Stimulated activated naive B cell treated with anti-CD40 and anti-IgM and Interleukin-4, amounts not matched to agents 10 μg/mL and 1 μg/mL and 100 μg/mL, for 72 hours (primary cell): ENCODE measurements around the gene RXRG.
A peak's percentile ranks its signal among the peaks of the same experiment; 100 is the strongest.

ENCODE experiments used
- ATAC-seq, 2 donors: fragments of 150-1000 bp; cut with Tn5 transposase; replicated peaks; 2 replicates each; pipeline ENCODE4 v1.10.0; 2021; ENCODE audit warnings: moderate library complexity in 1 of 2
- DNase-seq: peaks from one replicate; pipeline ENCODE4 v3.0.0; 2021
- H3K27ac Mint-ChIP-seq: one replicate; pipeline ENCODE4 v1.8.0; 2022; ENCODE audit warnings: mild to moderate bottlenecking, mixed read lengths
- H3K27me3 Mint-ChIP-seq, 2 donors: one replicate each; pipeline ENCODE4 v1.8.0; 2022; ENCODE audit warnings: mixed read lengths in 2 of 2
- H3K36me3 Mint-ChIP-seq, 2 donors: one replicate each; pipeline ENCODE4 v1.8.0; 2022; ENCODE audit warnings: mixed read lengths in 2 of 2, mild to moderate bottlenecking in 1 of 2
- H3K4me1 Mint-ChIP-seq, 2 donors: one replicate each; pipeline ENCODE4 v1.8.0; 2022; ENCODE audit warnings: mixed read lengths in 2 of 2, mild to moderate bottlenecking in 1 of 2
- H3K4me3 Mint-ChIP-seq, 2 donors: one replicate each; pipeline ENCODE4 v1.8.0; 2022; ENCODE audit warnings: mild to moderate bottlenecking in 2 of 2, mixed read lengths in 2 of 2, moderate library complexity in 1 of 2
- H3K9me3 Mint-ChIP-seq, 2 donors: one replicate each; pipeline ENCODE4 v1.8.0; 2022; ENCODE audit warnings: mixed read lengths in 2 of 2, mild to moderate bottlenecking in 1 of 2

RXRG gene

GRCh38 chr1:165411396-165411795, 33.5 kb downstream of the RXRG start:
- Mint-ChIP-seq H3K4me1 (no peaks in the 10 kb centered on the region), H3K36me3 (no peaks in the 10 kb centered on the region), H3K27ac (no peak overlapping the region), H3K4me3 (no peak overlapping the region), H3K27me3 (peaks cover 51 to 56% of the 10 kb centered on the region in 2 donors), H3K9me3 (peaks cover 0 to 5% of the 10 kb centered on the region in 2 donors)
- ATAC-seq, result no peak
- no peak for DNase-seq

GRCh38 chr1:165409657-165410358, 35.1 kb downstream of the RXRG start:
- H3K27me3 Mint-ChIP-seq, result peaks cover 41% of the 10 kb centered on the region in 2 donors
- no peak for ATAC-seq
- H3K4me1 Mint-ChIP-seq, result no peaks in the 10 kb centered on the region
- H3K36me3 Mint-ChIP-seq, result no peaks in the 10 kb centered on the region
- H3K27ac Mint-ChIP-seq, result no peak overlapping the region
- no peak overlapping the region for H3K4me3 Mint-ChIP-seq
- DNase-seq, result no peak
- no peaks in the 10 kb centered on the region for H3K9me3 Mint-ChIP-seq

GRCh38 chr1:165408518-165408917, 36.4 kb downstream of the RXRG start:
- Mint-ChIP-seq H3K9me3 (no peaks in the 10 kb centered on the region), H3K27ac (no peak overlapping the region), H3K27me3 (peaks cover 38 to 40% of the 10 kb centered on the region in 2 donors), H3K4me3 (no peak overlapping the region), H3K4me1 (peaks cover 0 to 5% of the 10 kb centered on the region in 2 donors), H3K36me3 (no peaks in the 10 kb centered on the region)
- ATAC-seq (peak; percentile 46 to 50), DNase-seq (no peak)

- Mint-ChIP-seq H3K9me3 (no peaks in the 10 kb centered on the region), H3K4me1 (peaks cover 0 to 5% of the 10 kb centered on the region in 2 donors), H3K36me3 (no peaks in the 10 kb centered on the region), H3K27ac (no peak overlapping the region), H3K27me3 (peaks cover 38 to 40% of the 10 kb centered on the region in 2 donors), H3K4me3 (no peak overlapping the region)
- ATAC-seq (no peak), DNase-seq (no peak)
These were observed 37.5 kb downstream of the RXRG start for GRCh38 chr1:165407398-165407797.

GRCh38 chr1:165403835-165404482, 41.0 kb downstream of the RXRG start:
- Mint-ChIP-seq H3K36me3 (no peaks in the 10 kb centered on the region), H3K9me3 (no peaks in the 10 kb centered on the region), H3K4me1 (peaks cover 0 to 5% of the 10 kb centered on the region in 2 donors), H3K27ac (no peak overlapping the region), H3K4me3 (no peak overlapping the region), H3K27me3 (peaks cover 42 to 48% of the 10 kb centered on the region in 2 donors)
- ATAC-seq (peak; percentile 74 to 79), DNase-seq (peak; percentile 11)

GRCh38 chr1:165402517-165403111, 42.3 kb downstream of the RXRG start:
- Mint-ChIP-seq H3K4me1 (peaks cover 0 to 5% of the 10 kb centered on the region in 2 donors), H3K9me3 (no peaks in the 10 kb centered on the region), H3K27ac (no peak overlapping the region), H3K36me3 (no peaks in the 10 kb centered on the region), H3K27me3 (peaks cover 35 to 43% of the 10 kb centered on the region in 2 donors), H3K4me3 (no peak overlapping the region)
- ATAC-seq, result no peak
- DNase-seq, result no peak

- ATAC-seq, result no peak
- Mint-ChIP-seq H3K4me1 (peaks cover 8 to 11% of the 10 kb centered on the region in 2 donors), H3K4me3 (no peak overlapping the region), H3K9me3 (no peaks in the 10 kb centered on the region), H3K27me3 (peaks cover 50 to 65% of the 10 kb centered on the region in 2 donors), H3K36me3 (no peaks in the 10 kb centered on the region), H3K27ac (no peak overlapping the region)
- no peak for DNase-seq
These were observed 47.0 kb downstream of the RXRG start for GRCh38 chr1:165397944-165398343.

GRCh38 chr1:165395901-165396300, 49.0 kb downstream of the RXRG start:
- Mint-ChIP-seq H3K27me3 (peaks cover 66 to 77% of the 10 kb centered on the region in 2 donors), H3K27ac (no peak overlapping the region), H3K4me3 (no peak overlapping the region), H3K36me3 (no peaks in the 10 kb centered on the region), H3K9me3 (no peaks in the 10 kb centered on the region), H3K4me1 (peaks cover 14 to 16% of the 10 kb centered on the region in 2 donors)
- ATAC-seq (no peak), DNase-seq (no peak)

GRCh38 chr1:165395478-165395877, 49.4 kb downstream of the RXRG start:
- DNase-seq, result no peak
- H3K27ac Mint-ChIP-seq, result no peak overlapping the region
- peaks cover 14 to 16% of the 10 kb centered on the region in 2 donors for H3K4me1 Mint-ChIP-seq
- peak; percentile 28 to 36 for ATAC-seq
- H3K9me3 Mint-ChIP-seq, result no peaks in the 10 kb centered on the region
- peaks cover 66 to 77% of the 10 kb centered on the region in 2 donors for H3K27me3 Mint-ChIP-seq
- H3K36me3 Mint-ChIP-seq, result no peaks in the 10 kb centered on the region
- H3K4me3 Mint-ChIP-seq, result no peak overlapping the region

GRCh38 chr1:165392634-165393571, 52.0 kb downstream of the RXRG start:
- Mint-ChIP-seq H3K4me3 (peak overlapping the region; percentile 43 to 66), H3K27ac (peak overlapping the region; percentile 93), H3K9me3 (no peaks in the 10 kb centered on the region), H3K27me3 (peaks cover 63 to 85% of the 10 kb centered on the region in 2 donors), H3K4me1 (peaks cover 14 to 16% of the 10 kb centered on the region in 2 donors), H3K36me3 (no peaks in the 10 kb centered on the region)
- DNase-seq, result peak; percentile 86
- ATAC-seq, result peak; percentile 99 to 100

- no peak for ATAC-seq
- no peak overlapping the region for H3K27ac Mint-ChIP-seq
These were observed 55.3 kb downstream of the RXRG start for GRCh38 chr1:165389609-165390008.

GRCh38 chr1:165387961-165388360, 57.0 kb downstream of the RXRG start:
- ATAC-seq (no peak), DNase-seq (no peak)
- Mint-ChIP-seq H3K27me3 (peaks cover 65 to 80% of the 10 kb centered on the region in 2 donors), H3K36me3 (no peaks in the 10 kb centered on the region), H3K27ac (no peak overlapping the region), H3K4me1 (peaks cover 6 to 7% of the 10 kb centered on the region in 2 donors), H3K9me3 (no peaks in the 10 kb centered on the region), H3K4me3 (no peak overlapping the region)

More at GRCh38 chr1:165389609-165390008, 55.3 kb downstream of the RXRG start:
- no peak for DNase-seq
- H3K4me1 Mint-ChIP-seq, result peaks cover 12 to 14% of the 10 kb centered on the region in 2 donors
- no peaks in the 10 kb centered on the region for H3K36me3 Mint-ChIP-seq
- no peaks in the 10 kb centered on the region for H3K9me3 Mint-ChIP-seq
- H3K27me3 Mint-ChIP-seq, result peaks cover 66 to 72% of the 10 kb centered on the region in 2 donors
- H3K4me3 Mint-ChIP-seq, result no peak overlapping the region

- ATAC-seq (no peak), DNase-seq (no peak)
- Mint-ChIP-seq H3K36me3 (no peaks in the 10 kb centered on the region), H3K4me3 (no peak overlapping the region), H3K27ac (no peak overlapping the region), H3K27me3 (peaks cover 64 to 80% of the 10 kb centered on the region in 2 donors), H3K4me1 (peaks cover 1 to 2% of the 10 kb centered on the region in 2 donors), H3K9me3 (no peaks in the 10 kb centered on the region)
These were observed 57.4 kb downstream of the RXRG start for GRCh38 chr1:165387505-165387904.
